NCI-H2029 treated with DMSO at 0.1 percent for 48 hours (cell line): ENCODE data around the gene CYP39A1.
"Not testable (repeated sequence)": the region's sequence is repeated elsewhere in the genome, so short reads cannot be mapped to it uniquely, and the experiment has no call there.

Experiments used
- DNase-seq: peaks from one replicate; lab custom pipeline; 2025; lab: John Stamatoyannopoulos, UW

Gene CYP39A1

GRCh38 chr6:46648869-46649492 is 3.6 kb downstream of the CYP39A1 start:
- DNase-seq, result no peak

- not testable (repeated sequence) for DNase-seq
These were observed 4.5 kb downstream of the CYP39A1 start for GRCh38 chr6:46648108-46648507.

- DNase-seq, result peak; percentile 14
These were observed 7.4 kb downstream of the CYP39A1 start for GRCh38 chr6:46645265-46645664.

- no peak for DNase-seq
These were observed 9.5 kb downstream of the CYP39A1 start for GRCh38 chr6:46642928-46643751.

- no peak for DNase-seq
These were observed 14.0 kb downstream of the CYP39A1 start for GRCh38 chr6:46638650-46639049.

- no peak for DNase-seq
These were observed 14.7 kb downstream of the CYP39A1 start for GRCh38 chr6:46637933-46638332.

GRCh38 chr6:46637145-46637544 is 15.5 kb downstream of the CYP39A1 start:
- no peak for DNase-seq

- no peak for DNase-seq
These were observed 17.2 kb downstream of the CYP39A1 start for GRCh38 chr6:46635462-46635861.

GRCh38 chr6:46632053-46632452 is 20.6 kb downstream of the CYP39A1 start:
- DNase-seq, result no peak

GRCh38 chr6:46629691-46630090 is 22.9 kb downstream of the CYP39A1 start:
- DNase-seq, result no peak

GRCh38 chr6:46628976-46629375 is 23.6 kb downstream of the CYP39A1 start:
- DNase-seq, result no peak

GRCh38 chr6:46628498-46628897 is 24.1 kb downstream of the CYP39A1 start:
- DNase-seq, result no peak

- no peak for DNase-seq
These were observed 25.6 kb downstream of the CYP39A1 start for GRCh38 chr6:46626976-46627375.

GRCh38 chr6:46626228-46626909 is 26.2 kb downstream of the CYP39A1 start:
- peak; percentile 23 for DNase-seq

GRCh38 chr6:46618726-46619125 is 33.9 kb downstream of the CYP39A1 start:
- no peak for DNase-seq

- DNase-seq, result no peak
These were observed 40.0 kb downstream of the CYP39A1 start for GRCh38 chr6:46612645-46613044.

- no peak for DNase-seq
These were observed 41.6 kb downstream of the CYP39A1 start for GRCh38 chr6:46610862-46611553.

- no peak for DNase-seq
These were observed 46.3 kb downstream of the CYP39A1 start for GRCh38 chr6:46606338-46606737.

GRCh38 chr6:46605091-46605797 is 47.4 kb downstream of the CYP39A1 start:
- DNase-seq, result no peak

- no peak for DNase-seq
These were observed 54.4 kb downstream of the CYP39A1 start for GRCh38 chr6:46598215-46598614.

GRCh38 chr6:46592740-46593139 is 59.9 kb downstream of the CYP39A1 start:
- DNase-seq, result no peak

- DNase-seq, result no peak
These were observed 60.6 kb downstream of the CYP39A1 start for GRCh38 chr6:46592046-46592445.
